OCI-LY7 (cell line): ENCODE results near the gene GAR1. TPM values are rescaled to one million over a fixed set of nuclear protein-coding genes. Genes with fewer than 3 reads are reported as not detected.

Experiments
- BruUV-seq: library from RNA; stranded (reverse); fragments of 400-500 nt; replicated peaks from 2 replicates; lab custom pipeline; 2021; lab: Mats Ljungman, UMichigan
- CTCF ChIA-PET: fragments of 300-600 bp; sonication (Branson Sonifier 250); formaldehyde crosslinking; loops from one replicate; lab custom pipeline; 2022; ENCODE audit warnings: antibody characterized with exemption; ENCODE audit not compliant: unreplicated experiment; lab: Charles Lee
- POLR2A ChIA-PET: fragments of 300-600 bp; sonication (Branson Sonifier 250); formaldehyde crosslinking; loops from one replicate; lab custom pipeline; 2022; ENCODE audit warnings: antibody characterized with exemption; lab: Charles Lee
- DNase-seq: peaks from one replicate; pipeline ENCODE4 v3.0.0-alpha.2; 2015; ENCODE audit warnings: low spot score
- H2AFZ ChIP-seq: fragments of 200-600 bp; sonication (generic), shearing (Covaris generic); 2 replicates; pipeline ENCODE4 v1.6.1; 2014; ENCODE audit warnings: mild to moderate bottlenecking, antibody characterized with exemption, low read length, moderate library complexity
- H3K27ac ChIP-seq: fragments of 200-600 bp; sonication (generic); 2 replicates; pipeline ENCODE4 v1.5.1; 2014; ENCODE audit warnings: mixed run types, low read depth, mild to moderate bottlenecking, moderate library complexity, low read length, inconsistent platforms; ENCODE audit not compliant: poor library complexity, severe bottlenecking
- H3K36me3 ChIP-seq: fragments of 200-600 bp; sonication (generic); 2 replicates; pipeline ENCODE4 v1.6.1; 2014; ENCODE audit warnings: mild to moderate bottlenecking, antibody characterized with exemption, low read length, moderate library complexity, mixed read lengths; ENCODE audit not compliant: insufficient read depth
- H3K4me1 ChIP-seq: fragments of 200-600 bp; sonication (generic); 2 replicates; pipeline ENCODE4 v1.5.1; 2014; ENCODE audit warnings: mild to moderate bottlenecking, low read length; ENCODE audit not compliant: insufficient read depth, poor library complexity, severe bottlenecking
- H3K4me2 ChIP-seq: fragments of 200-600 bp; sonication (generic); 2 replicates; pipeline ENCODE4 v1.6.1; 2014; ENCODE audit warnings: mild to moderate bottlenecking, low read length
- H3K4me3 ChIP-seq: fragments of 200-600 bp; sonication (generic); 2 replicates; pipeline ENCODE4 v1.5.1; 2014; ENCODE audit warnings: mild to moderate bottlenecking, low read depth, low read length; ENCODE audit not compliant: poor library complexity, severe bottlenecking
- H3K79me2 ChIP-seq: fragments of 200-600 bp; sonication (generic); 2 replicates; pipeline ENCODE4 v1.6.1; 2016; ENCODE audit warnings: low read depth, mild to moderate bottlenecking, low read length, moderate library complexity, mixed read lengths; ENCODE audit not compliant: insufficient read depth
- H3K9me2 ChIP-seq: fragments of 200-600 bp; sonication (generic); 2 replicates; pipeline ENCODE4 v1.6.1; 2016; ENCODE audit warnings: mild to moderate bottlenecking, low read length, mixed read lengths; ENCODE audit not compliant: insufficient read depth
- H3K9me3 ChIP-seq: fragments of 200-600 bp; sonication (generic); 2 replicates; pipeline ENCODE4 v1.6.1; 2014; ENCODE audit warnings: mild to moderate bottlenecking, mixed run types, low read length, mixed read lengths
- H4K20me1 ChIP-seq: fragments of 200-600 bp; sonication (generic); 2 replicates; pipeline ENCODE4 v1.6.1; 2014; ENCODE audit warnings: mild to moderate bottlenecking, antibody characterized with exemption, low read length, moderate library complexity, mixed read lengths; ENCODE audit not compliant: insufficient read depth
- CTCF ChIP-seq: fragments of 200-600 bp; sonication (generic); conservative IDR thresholded peaks from 2 replicates; pipeline ENCODE4 v1.5.1; 2014; ENCODE audit warnings: mild to moderate bottlenecking, antibody characterized with exemption, low read length, moderate library complexity, mixed read lengths
- EZH2phosphoT487 ChIP-seq: fragments of 200-600 bp; sonication (generic); IDR thresholded peaks from 2 replicates; pipeline ENCODE4 v1.6.1; 2018; ENCODE audit warnings: low read depth, borderline replicate concordance, mild to moderate bottlenecking, mixed run types, antibody characterized with exemption, low read length, moderate library complexity, mixed read lengths
- intact Hi-C: fragments of 100-400 bp; cut with micrococcal nuclease; formaldehyde crosslinking; loops from one replicate; pipeline ENCODE4 v1.10.0; 2022; ENCODE audit not compliant: unreplicated experiment
- total RNA-seq, 2 experiments: library from RNA; depleted of rRNA in 1 of 2; stranded (reverse); fragments of >200 nt in 1 of 2; shearing (Covaris generic) in 1 of 2; gene quantifications; 2 replicates each; pipeline ENCODE4 v1.2.3, GENCODE V29; 2014 to 2022

Gene GAR1
- total RNA-seq, 2 experiments from 2014 or later, result 16.4 to 42.5 TPM

DNA sequence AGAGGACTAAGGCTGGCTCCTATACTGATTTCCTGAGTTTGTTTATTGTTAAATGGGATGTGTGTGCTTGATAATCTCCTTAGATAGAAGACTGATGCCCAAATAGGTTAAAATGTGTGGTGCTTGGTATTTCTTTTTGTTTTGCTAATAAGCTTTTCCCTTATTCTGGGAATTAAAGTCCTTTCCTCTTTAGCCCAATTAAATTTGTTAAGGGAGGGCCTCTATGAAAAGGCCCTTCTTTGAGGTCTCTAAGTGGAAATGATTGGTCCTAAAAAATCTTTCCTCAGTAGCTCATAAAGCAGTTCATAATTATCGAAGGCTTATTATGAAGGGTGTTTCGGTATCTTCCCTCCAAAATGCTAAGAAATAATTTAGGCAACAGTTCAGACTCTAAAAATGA, 12.1 kb downstream of the GAR1 start, which contains the start of gene RRH:
Gene RRH, plus strand, starts transcription at position 301 of the 400 bp plus-strand sequence. Its CDS starts 56 bp downstream, at position 357.
- CTCF ChIA-PET, result no interaction called here
- DNase-seq, result no peak
- no peaks in the 10 kb centered on the region for H3K79me2 ChIP-seq
- intact Hi-C loops, result loop anchor here (2.0 to 5.0 kb wide), 2 partner anchors 150 to 405 kb away; no protein-coding TSS in a partner anchor
- no peaks in the 10 kb centered on the region for H3K9me3 ChIP-seq
- no peaks in the 10 kb centered on the region for H3K9me2 ChIP-seq
- no peaks in the 10 kb centered on the region for H4K20me1 ChIP-seq
- no TSS peak for BruUV-seq
- H2AFZ ChIP-seq, result no peak within 1 kb of the TSS
- no peak within 1 kb of the TSS for H3K27ac ChIP-seq
- POLR2A ChIA-PET, result interaction anchor here (1.5 kb wide), 1 partner anchor 11 kb away, joined by 5 read pairs; no protein-coding TSS in a partner anchor
- H3K36me3 ChIP-seq, result peaks cover 63% of the 10 kb centered on the region
- H3K4me1 ChIP-seq, result no peaks in the 10 kb centered on the region
- no peak within 1 kb of the TSS for H3K4me3 ChIP-seq
- H3K4me2 ChIP-seq, result no peak within 1 kb of the TSS
- TF ChIP-seq EZH2phosphoT487, result no peak
- no peak for TF ChIP-seq CTCF

DNA sequence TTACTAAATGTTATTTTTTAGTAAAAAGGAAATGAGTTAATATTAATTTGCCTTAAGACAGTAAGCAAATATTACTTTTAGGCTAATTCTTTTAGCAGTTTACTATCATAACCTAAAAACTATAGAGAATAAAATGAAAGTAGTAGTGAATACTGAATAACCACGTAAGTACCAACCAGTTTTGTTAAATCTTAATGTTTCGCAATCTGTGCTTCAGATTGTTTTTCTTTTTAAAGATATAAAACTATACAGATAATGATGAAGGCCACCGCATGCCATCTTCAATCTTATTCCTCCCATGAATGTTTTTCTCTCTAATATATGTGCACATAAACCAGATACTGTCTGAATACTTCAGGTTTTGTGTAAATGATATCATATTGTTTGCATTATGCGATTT, 18.2 kb downstream of the GAR1 start:
- H3K9me2 ChIP-seq, result no peaks in the 10 kb centered on the region
- no peaks in the 10 kb centered on the region for H3K4me1 ChIP-seq
- no peak for DNase-seq
- H3K4me2 ChIP-seq, result no peak overlapping the region
- H3K27ac ChIP-seq, result no peak overlapping the region
- H2AFZ ChIP-seq, result no peak overlapping the region
- H3K9me3 ChIP-seq, result peaks cover 11% of the 10 kb centered on the region; the same call in 1 of the 2 replicates
- intact Hi-C loops, result no loop called here
- TF ChIP-seq EZH2phosphoT487, result no peak
- no peak overlapping the region for H3K4me3 ChIP-seq
- ChIA-PET CTCF (no interaction called here), POLR2A (no interaction called here)
- no peaks in the 10 kb centered on the region for H4K20me1 ChIP-seq
- no peaks in the 10 kb centered on the region for H3K79me2 ChIP-seq
- peaks cover 7% of the 10 kb centered on the region; the same call in 1 of the 2 replicates for H3K36me3 ChIP-seq
- BruUV-seq, result no TSS peak

DNA sequence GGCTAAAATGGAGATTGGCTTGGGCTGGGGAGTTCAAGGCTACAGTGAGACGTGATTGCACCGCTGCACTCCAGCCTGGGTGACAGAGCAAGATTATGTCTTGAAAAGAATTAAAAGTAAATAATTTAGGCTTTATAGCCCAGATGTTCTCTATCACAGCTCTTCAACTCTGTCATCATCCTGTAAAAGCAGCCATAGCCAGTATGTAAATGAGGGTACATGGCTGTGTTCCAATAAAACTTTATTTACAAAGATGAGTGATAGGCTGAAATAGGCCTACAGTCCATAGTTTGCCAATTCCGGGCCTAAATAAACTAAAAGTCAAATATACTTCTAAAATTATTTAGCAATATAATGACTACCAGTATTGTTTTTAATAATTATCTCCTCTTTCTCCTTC, 21.4 kb downstream of the GAR1 start:
- Histone ChIP-seq H4K20me1 (no peaks in the 10 kb centered on the region), H3K4me2 (no peak overlapping the region), H3K36me3 (no peaks in the 10 kb centered on the region), H3K9me3 (peaks cover 11% of the 10 kb centered on the region; the same call in 1 of the 2 replicates), H3K9me2 (no peaks in the 10 kb centered on the region), H3K4me1 (no peaks in the 10 kb centered on the region), H3K79me2 (no peaks in the 10 kb centered on the region), H2AFZ (no peak overlapping the region), H3K4me3 (no peak overlapping the region), H3K27ac (no peak overlapping the region)
- DNase-seq, result no peak
- no peak for TF ChIP-seq CTCF
- no peak for TF ChIP-seq EZH2phosphoT487
- intact Hi-C loops, result no loop called here
- POLR2A ChIA-PET, result interaction anchor here (0.7 kb wide), 1 partner anchor 115 kb away, joined by 3 read pairs; no protein-coding TSS in a partner anchor
- BruUV-seq, result no TSS peak
- CTCF ChIA-PET, result no interaction called here
